Glomerular visceral epithelial cell (primary cell): ENCODE data around the gene FHOD3.

Experiments
- DNase-seq: peaks from one replicate; pipeline ENCODE4 v3.0.0-alpha.2; 2016; ENCODE audit errors: extremely low spot score

The FHOD3 gene

GRCh38 chr18:36516258-36516657 is 218.7 kb downstream of the FHOD3 start:
- no peak for DNase-seq

DNA sequence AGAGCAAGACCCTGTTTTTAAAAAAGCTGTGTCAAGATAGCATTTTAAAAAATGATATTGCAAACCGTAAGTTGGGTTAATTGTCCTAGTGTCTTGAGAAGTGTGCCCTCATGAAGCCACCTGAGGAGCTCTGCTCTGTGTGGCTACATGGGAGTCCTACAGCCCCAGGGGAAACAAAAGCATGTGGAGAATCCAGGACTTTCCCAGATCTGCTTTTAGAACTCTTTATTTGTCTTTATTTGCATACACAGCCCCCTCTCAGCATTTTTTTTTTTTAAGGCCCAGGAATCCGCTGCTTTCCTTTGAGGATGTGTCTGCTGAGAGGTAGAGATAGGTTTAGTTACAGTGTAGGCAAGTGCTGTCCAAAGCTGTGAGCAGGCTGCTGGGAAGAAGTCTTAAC is 219.2 kb downstream of the FHOD3 start:
- DNase-seq = no peak

DNA sequence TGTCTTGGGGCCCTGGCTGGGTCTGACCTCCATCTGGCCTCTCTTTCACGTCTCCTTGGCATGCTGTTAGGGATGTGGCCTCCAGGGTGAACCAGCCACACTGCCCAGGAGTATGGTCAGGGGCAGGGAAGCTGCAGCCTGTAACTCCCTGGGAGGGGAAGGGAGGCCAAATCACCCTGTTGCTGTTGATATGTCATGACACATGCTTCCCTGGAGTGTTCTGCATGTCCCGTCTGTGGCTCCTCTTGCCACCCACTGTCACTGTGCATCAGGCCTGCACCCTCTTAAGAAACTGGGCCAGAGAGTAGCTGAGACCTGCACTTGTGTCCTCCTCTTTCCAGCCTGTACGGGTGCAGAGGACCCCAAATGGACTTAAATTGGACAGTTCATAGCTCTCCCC is 221.3 kb downstream of the FHOD3 start:
- DNase-seq = peak; percentile 64

GRCh38 chr18:36519358-36519757 is 221.8 kb downstream of the FHOD3 start:
- peak; percentile 82 for DNase-seq

- no peak for DNase-seq
Measured at GRCh38 chr18:36522509-36522908, 225.0 kb downstream of the FHOD3 start.

- no peak for DNase-seq
Measured at GRCh38 chr18:36525913-36526312, 228.4 kb downstream of the FHOD3 start.

DNA sequence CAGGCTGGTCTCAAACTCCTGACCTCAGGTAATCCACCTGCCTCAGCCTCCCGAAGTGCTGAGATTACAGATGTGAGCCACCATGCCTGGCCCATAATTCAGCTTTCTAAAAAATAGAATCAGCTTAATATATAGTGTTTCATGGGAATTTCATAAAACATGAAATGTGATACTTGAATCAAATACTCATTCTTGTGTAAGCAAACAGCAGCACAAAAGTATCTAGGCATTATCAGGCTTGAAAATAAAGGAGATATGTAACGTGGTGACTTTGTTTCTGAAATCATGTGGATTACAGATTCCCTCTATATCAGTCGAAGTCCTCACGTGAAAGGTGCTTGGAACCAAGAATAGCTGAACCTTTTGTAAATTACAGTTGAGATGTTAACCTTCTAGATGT is 229.1 kb downstream of the FHOD3 start:
- no peak for DNase-seq

DNA sequence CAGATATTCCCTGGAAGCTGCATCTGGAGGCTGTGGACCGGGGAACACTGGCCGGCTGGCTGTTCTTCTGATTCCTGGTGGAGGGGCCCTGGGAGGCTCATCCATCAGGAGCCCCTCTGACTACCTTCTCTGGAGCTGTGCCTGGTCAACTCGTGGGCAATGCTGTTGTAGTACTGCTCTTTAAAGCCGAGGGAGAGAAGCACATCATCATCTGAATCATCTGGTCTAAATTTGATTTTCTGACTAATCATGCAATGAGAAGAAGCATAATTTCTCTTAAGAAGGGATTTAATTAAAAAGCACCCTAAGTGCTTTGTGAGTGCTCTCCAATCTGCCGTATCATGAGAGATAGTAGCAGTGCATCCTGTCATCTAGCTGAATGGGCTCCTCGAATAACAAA is 229.5 kb downstream of the FHOD3 start:
- DNase-seq = no peak

DNA sequence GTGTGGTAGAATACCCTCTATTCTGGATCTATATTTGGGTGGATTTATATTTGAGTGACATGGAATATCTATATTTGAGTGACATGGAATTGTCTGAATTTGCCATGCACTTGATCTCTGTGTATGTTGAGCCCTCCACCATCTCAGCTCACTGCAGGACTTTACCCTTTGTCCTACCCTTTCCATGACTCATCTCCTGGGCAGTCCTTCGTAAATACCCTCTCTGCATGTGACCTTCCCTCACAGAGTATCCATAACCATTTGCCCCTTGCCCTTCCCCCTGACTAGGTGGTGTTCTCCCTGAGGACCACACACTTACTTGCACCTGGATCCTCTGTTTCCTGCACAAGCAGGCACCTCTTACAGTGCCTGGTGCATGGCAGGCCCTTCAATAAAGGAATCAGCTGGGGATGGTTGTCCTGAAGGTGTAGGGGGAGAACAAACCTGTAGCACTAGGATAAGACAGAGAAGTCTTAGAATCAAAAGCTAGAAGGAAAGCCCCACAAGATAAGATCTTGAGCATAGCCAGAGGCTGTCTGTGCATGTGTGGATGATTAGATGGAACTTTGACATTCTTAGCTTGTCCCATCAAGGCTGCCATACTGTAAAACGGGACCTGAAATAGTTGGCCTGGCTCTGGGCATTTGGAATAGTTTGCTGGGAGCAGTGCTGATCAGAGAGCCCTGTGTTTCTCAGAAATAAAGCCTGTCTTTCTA is 230.4 kb downstream of the FHOD3 start:
- DNase-seq = no peak

DNA sequence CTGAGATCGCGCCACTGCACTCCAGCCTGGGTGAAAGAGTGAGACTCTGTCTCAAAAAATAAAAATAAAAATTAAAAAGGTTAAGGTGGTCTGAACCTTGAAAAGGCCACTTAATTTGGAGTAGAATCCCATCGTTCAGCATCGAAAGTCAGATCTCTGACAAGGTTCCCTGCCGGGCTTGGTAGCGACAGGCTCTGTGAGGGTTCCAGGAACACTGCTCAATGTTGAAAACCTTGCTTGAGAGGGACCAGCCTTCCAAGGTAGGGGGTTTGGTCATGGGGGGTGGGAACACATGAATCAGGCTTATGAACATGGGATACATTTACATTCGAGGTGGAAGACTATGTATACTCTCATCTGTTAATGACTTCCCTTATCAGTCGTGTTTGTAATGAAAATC is 232.2 kb downstream of the FHOD3 start:
- DNase-seq = no peak

- DNase-seq = no peak
Measured at GRCh38 chr18:36530676-36531405, 233.3 kb downstream of the FHOD3 start.

DNA sequence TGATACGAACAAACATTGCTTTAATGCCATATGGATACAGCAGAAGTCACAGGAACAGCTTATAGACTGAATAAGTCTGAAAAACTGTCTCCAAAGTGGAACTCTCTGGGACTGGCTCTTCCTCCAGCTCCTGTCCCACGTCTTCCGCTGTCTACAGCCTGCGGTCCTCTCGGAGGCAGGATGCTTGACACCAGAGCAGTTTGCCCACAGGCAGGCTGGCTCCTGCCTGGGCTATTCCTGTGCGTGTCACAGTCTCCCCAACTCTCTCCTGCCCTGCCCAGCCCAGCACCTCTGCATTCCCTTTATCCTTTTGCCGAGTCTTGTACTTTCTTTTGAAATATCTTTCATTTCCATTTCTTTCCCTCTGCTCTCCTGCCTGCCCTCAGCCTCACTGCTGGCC is 234.1 kb downstream of the FHOD3 start:
- no peak for DNase-seq

DNA sequence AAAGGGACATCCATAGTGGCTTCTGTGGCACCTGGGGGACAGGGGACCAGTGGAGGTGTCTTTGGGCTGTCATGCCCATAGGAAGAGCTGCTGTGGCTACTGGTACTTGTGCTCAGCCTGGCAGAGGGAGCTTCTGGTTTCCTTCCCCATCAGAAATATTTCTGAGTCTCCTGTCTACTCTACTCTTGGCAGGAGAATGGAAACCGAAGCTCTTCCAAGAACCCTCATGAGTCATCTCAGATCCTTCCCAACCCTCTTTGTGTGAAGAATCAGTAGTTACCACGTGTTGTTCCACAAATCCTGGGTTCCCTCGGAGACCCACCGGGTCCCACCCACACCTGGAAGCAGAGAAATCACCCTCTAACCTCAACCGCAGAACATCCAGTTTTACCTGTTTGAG is 234.9 kb downstream of the FHOD3 start:
- no peak for DNase-seq

GRCh38 chr18:36532815-36533214 is 235.3 kb downstream of the FHOD3 start:
- DNase-seq = no peak

- DNase-seq = no peak
Measured at GRCh38 chr18:36533446-36534153, 236.1 kb downstream of the FHOD3 start.

DNA sequence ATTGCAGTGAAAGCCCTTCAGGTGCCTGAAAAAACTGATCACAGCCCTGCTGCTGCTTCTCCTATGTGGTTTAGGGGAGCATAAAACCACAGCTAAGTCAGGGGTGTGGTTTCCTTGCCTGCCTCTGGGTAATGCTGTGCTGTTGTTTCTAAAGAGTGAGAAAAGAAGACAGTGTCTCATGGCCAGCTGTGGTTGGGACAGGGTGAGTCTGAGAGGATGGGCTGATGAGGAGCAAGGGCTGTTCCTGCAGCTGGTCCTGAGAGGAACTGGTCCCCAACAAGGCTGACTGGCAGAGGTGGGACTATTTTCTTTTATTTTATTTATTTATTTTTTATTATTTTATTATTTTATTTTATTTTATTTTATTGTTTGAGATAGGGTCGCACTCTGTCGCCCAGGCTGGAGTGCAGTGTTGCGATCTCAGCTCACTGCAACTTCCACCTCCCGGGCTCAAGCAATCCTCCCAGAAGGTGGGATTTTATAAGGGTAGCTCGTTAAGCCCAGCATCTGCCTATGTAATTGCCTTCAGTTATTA is 236.7 kb downstream of the FHOD3 start:
- DNase-seq = peak; percentile 52

DNA sequence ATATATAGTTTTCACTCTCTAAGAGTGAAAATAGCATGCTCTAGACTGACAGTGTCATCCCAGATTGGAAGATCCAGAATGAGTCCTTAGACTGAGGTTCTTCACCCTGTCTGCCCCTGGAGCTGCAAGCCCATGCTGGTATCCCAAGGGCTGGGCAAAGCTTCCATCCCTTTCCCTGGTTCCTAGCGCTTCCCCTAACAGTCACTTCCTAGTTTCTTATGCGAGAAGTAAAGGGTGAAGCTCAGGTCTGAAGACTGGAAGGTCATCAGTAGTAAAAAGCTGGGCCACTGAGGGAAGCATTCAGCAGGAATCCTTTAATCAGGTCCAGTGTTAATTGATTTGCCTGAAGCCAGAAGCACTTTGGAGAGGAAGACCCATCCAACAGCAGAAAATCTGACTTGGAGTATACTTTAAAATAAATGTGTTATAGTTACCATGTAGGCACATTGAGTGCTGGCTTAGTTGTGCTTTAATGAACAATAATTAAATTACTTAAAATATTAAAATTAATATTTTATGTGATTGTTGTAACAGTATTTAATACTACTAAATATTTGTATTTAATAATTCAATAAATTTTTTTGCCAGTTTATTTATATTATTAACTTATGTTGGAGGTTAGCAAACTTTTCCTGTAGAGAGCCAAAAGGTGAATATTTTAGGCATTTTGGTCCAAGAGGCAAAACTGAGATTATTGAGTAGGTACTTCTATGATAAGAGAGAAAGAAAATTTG is 237.9 kb downstream of the FHOD3 start:
- no peak for DNase-seq

- DNase-seq = no peak
Measured at GRCh38 chr18:36536426-36536825, 238.9 kb downstream of the FHOD3 start.

DNA sequence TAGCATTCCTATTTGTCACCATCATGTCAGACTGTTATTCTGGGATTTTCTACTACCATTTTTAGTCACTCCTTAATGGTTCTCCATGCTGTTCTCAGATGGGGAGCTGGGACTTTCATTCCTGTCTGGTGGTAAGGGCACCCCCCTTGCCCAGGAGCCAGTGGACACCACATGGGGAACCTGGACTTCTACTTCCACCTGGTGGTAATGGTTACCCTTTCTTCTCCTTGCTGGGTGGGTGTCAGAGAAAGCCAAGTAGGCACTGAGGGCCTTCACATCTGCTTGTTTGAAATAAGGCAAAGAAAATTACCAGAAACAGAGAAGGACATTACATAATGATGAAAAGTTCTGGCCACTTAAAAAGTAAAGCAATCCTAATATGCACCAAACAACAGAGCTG is 239.8 kb downstream of the FHOD3 start:
- DNase-seq = no peak

DNA sequence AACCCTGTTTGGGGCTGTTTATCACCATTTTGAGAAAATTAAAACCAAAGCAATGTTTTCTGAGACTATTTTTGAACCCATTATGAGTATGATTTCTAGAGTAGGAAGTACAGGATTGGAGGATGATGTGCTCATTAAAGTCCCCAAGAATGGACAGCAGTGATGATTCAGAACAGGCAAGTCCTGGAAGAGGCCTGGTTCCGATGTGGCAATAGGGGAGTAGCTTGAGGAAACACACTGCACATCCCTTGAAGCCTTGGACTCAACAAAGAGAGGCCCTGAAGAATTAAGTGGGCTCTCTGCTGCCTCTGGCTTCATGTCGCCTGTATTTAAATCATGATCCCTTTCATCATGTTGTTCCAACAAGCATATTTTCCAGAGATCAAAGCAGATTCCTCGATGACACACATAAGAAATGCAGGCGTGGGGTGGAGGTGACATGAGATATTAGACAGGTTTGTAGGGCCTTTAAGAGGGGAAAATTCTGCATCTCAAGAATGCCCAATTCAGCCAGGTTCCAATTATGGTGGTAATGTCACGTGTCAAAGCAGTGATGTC is 242.2 kb downstream of the FHOD3 start:
- no peak for DNase-seq

DNA sequence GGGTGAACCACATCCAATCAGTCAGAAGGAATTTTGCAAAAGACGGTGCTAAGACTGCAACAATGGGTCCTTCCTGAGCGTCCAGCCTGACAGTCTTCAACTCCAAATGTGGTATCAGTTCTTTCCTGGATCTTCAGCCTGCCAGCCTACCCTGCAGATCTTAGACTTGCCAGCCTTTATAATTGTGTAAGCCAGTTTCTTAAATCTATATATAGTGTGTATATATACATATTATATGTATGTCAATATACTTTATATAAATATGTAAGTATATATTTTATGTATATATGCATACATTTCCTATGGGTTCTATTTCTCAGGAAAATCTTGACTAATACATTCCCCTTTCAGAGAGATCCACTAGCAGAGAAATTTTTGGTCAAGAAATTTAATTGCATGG is 245.5 kb downstream of the FHOD3 start:
- DNase-seq = no peak
